ENCODE data around the gene TFF1.

- no peak for TF ChIP-seq POLR2A (IDR thresholded peaks at IDR 0.05)
- TF ChIP-seq, protein P1, sequence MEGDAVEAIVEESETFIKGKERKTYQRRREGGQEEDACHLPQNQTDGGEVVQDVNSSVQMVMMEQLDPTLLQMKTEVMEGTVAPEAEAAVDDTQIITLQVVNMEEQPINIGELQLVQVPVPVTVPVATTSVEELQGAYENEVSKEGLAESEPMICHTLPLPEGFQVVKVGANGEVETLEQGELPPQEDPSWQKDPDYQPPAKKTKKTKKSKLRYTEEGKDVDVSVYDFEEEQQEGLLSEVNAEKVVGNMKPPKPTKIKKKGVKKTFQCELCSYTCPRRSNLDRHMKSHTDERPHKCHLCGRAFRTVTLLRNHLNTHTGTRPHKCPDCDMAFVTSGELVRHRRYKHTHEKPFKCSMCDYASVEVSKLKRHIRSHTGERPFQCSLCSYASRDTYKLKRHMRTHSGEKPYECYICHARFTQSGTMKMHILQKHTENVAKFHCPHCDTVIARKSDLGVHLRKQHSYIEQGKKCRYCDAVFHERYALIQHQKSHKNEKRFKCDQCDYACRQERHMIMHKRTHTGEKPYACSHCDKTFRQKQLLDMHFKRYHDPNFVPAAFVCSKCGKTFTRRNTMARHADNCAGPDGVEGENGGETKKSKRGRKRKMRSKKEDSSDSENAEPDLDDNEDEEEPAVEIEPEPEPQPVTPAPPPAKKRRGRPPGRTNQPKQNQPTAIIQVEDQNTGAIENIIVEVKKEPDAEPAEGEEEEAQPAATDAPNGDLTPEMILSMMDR (IDR thresholded peaks at IDR 0.05): no peak
Observed at GRCh38 chr21:42320791-42321190, 45.5 kb downstream of the TFF1 start.
